HG02623 (cell line): ENCODE measurements around the gene ECI2.
"Not testable (repeated sequence)": the region's sequence is repeated elsewhere in the genome, so short reads cannot be mapped to it uniquely, and the experiment has no call there.

Source experiments
- ATAC-seq: cut with Tn5 transposase; IDR thresholded peaks from one replicate; pipeline ENCODE4 v1.9.1; 2021; ENCODE audit warnings: moderate library complexity; ENCODE audit not compliant: unreplicated experiment

Gene ECI2

GRCh38 chr6:4139272-4139671, 3.9 kb upstream of the ECI2 start:
- ATAC-seq: no peak

GRCh38 chr6:4138186-4138585, 2.8 kb upstream of the ECI2 start:
- no peak for ATAC-seq

GRCh38 chr6:4136354-4136831, 1.0 kb upstream of the ECI2 start:
- ATAC-seq: no peak

- ATAC-seq: peak; percentile 74
Observed at GRCh38 chr6:4135665-4136353, 434 bp upstream of the ECI2 start.

- no peak for ATAC-seq
Observed at GRCh38 chr6:4133941-4134838, 1.2 kb downstream of the ECI2 start.

- ATAC-seq: no peak
Observed at GRCh38 chr6:4130357-4130987, 4.9 kb downstream of the ECI2 start.

- no peak for ATAC-seq
Observed at GRCh38 chr6:4129446-4129845, 5.9 kb downstream of the ECI2 start.

GRCh38 chr6:4128748-4129147, 6.6 kb downstream of the ECI2 start:
- ATAC-seq: no peak

- no peak for ATAC-seq
Observed at GRCh38 chr6:4128072-4128471, 7.3 kb downstream of the ECI2 start.

GRCh38 chr6:4125933-4126864, 9.2 kb downstream of the ECI2 start:
- no peak for ATAC-seq

GRCh38 chr6:4125500-4125899, 9.9 kb downstream of the ECI2 start:
- ATAC-seq: no peak

GRCh38 chr6:4124351-4124750, 11.0 kb downstream of the ECI2 start:
- no peak for ATAC-seq

- ATAC-seq: no peak
Observed at GRCh38 chr6:4115741-4116140, 19.6 kb downstream of the ECI2 start.

GRCh38 chr6:4114123-4114522, 21.3 kb downstream of the ECI2 start:
- no peak for ATAC-seq

GRCh38 chr6:4113649-4114048, 21.7 kb downstream of the ECI2 start:
- ATAC-seq: no peak

- no peak for ATAC-seq
Observed at GRCh38 chr6:4112366-4112765, 23.0 kb downstream of the ECI2 start.

- not testable (repeated sequence) for ATAC-seq
Observed at GRCh38 chr6:4109363-4109815, 26.0 kb downstream of the ECI2 start.

- no peak for ATAC-seq
Observed at GRCh38 chr6:4108561-4109093, 26.7 kb downstream of the ECI2 start.

GRCh38 chr6:4107873-4108272, 27.5 kb downstream of the ECI2 start:
- ATAC-seq: no peak

- no peak for ATAC-seq
Observed at GRCh38 chr6:4105980-4106536, 29.3 kb downstream of the ECI2 start.
